ENCODE results near the gene TTLL5.

The TTLL5 gene

GRCh38 chr14:75969891-75970290 is 308.8 kb downstream of the TTLL5 start:
- no peak for DNase-seq (ENCODE audit: low read depth in 2 of 2)

GRCh38 chr14:75970989-75971388 is 309.9 kb downstream of the TTLL5 start:
- DNase-seq (ENCODE audit: low read depth in 2 of 2), result no peak

- no peak for DNase-seq (ENCODE audit: low read depth in 2 of 2)
Observed at GRCh38 chr14:75971509-75971908, 310.5 kb downstream of the TTLL5 start.

GRCh38 chr14:75972801-75973421 is 311.9 kb downstream of the TTLL5 start:
- DNase-seq (ENCODE audit: low read depth in 2 of 2), result no peak

GRCh38 chr14:75976826-75977581 is 316.0 kb downstream of the TTLL5 start:
- DNase-seq (ENCODE audit: low read depth in 2 of 2), result no peak

- no peak for DNase-seq (ENCODE audit: low read depth in 2 of 2)
Observed at GRCh38 chr14:75977582-75977943, 316.5 kb downstream of the TTLL5 start.

GRCh38 chr14:75978249-75978731 is 317.2 kb downstream of the TTLL5 start:
- DNase-seq (ENCODE audit: low read depth in 2 of 2), result no peak

GRCh38 chr14:75979071-75979571 is 318.1 kb downstream of the TTLL5 start:
- no peak for DNase-seq (ENCODE audit: low read depth in 2 of 2)

GRCh38 chr14:75979648-75980565 is 318.9 kb downstream of the TTLL5 start:
- DNase-seq (ENCODE audit: low read depth in 2 of 2), result no peak

GRCh38 chr14:75980856-75981255 is 319.8 kb downstream of the TTLL5 start:
- DNase-seq (ENCODE audit: low read depth in 2 of 2), result no peak

GRCh38 chr14:75981426-75982265 is 320.6 kb downstream of the TTLL5 start, which contains the start of gene TGFB3:
TGFB3 (minus strand) TSS chr14:75981995; CDS start chr14:75980893, 1,102 bp downstream.
- DNase-seq (ENCODE audit: low read depth in 2 of 2), result peak; percentile 8 to 11

- peak; percentile 55 to 60 for DNase-seq (ENCODE audit: low read depth in 2 of 2)
Observed at GRCh38 chr14:75982266-75983018, 321.4 kb downstream of the TTLL5 start.

GRCh38 chr14:75983019-75983358 is 321.9 kb downstream of the TTLL5 start:
- no peak for DNase-seq (ENCODE audit: low read depth in 2 of 2)

GRCh38 chr14:75984674-75985073 is 323.6 kb downstream of the TTLL5 start:
- no peak for DNase-seq (ENCODE audit: low read depth in 2 of 2)

GRCh38 chr14:75985618-75986438 is 324.8 kb downstream of the TTLL5 start, which contains the start of gene IFT43:
IFT43 (plus strand) TSS chr14:75985763; CDS start chr14:75985787, 24 bp downstream.
- DNase-seq (ENCODE audit: low read depth in 2 of 2), result peak; percentile 85 to 88

GRCh38 chr14:75986439-75986765 is 325.4 kb downstream of the TTLL5 start:
- DNase-seq (ENCODE audit: low read depth in 2 of 2), result no peak

GRCh38 chr14:75987201-75987970 is 326.3 kb downstream of the TTLL5 start:
- DNase-seq (ENCODE audit: low read depth in 2 of 2), result no peak

GRCh38 chr14:75989134-75989533 is 328.1 kb downstream of the TTLL5 start:
- no peak for DNase-seq (ENCODE audit: low read depth in 2 of 2)

- DNase-seq (ENCODE audit: low read depth in 2 of 2), result no peak
Observed at GRCh38 chr14:75990297-75990696, 329.3 kb downstream of the TTLL5 start.
